HG02970 (cell line): Measurements from ENCODE around the gene MAP3K9.
"Not testable (repeated sequence)": the region's sequence is repeated elsewhere in the genome, so short reads cannot be mapped to it uniquely, and the experiment has no call there.

Experiments used
- ATAC-seq: cut with Tn5 transposase; IDR thresholded peaks from one replicate; pipeline ENCODE4 v1.9.1; 2021; ENCODE audit warnings: mild to moderate bottlenecking, moderate library complexity, moderate number of reproducible peaks; ENCODE audit not compliant: unreplicated experiment, low FRiP score

MAP3K9 gene

GRCh38 chr14:70726651-70727375, 82.5 kb downstream of the MAP3K9 start:
- no peak for ATAC-seq

- ATAC-seq, result no peak
Observed at GRCh38 chr14:70724944-70725343, 84.4 kb downstream of the MAP3K9 start.

GRCh38 chr14:70724110-70724509, 85.2 kb downstream of the MAP3K9 start:
- no peak for ATAC-seq

GRCh38 chr14:70723276-70723675, 86.0 kb downstream of the MAP3K9 start:
- ATAC-seq, result no peak

GRCh38 chr14:70722418-70722817, 86.9 kb downstream of the MAP3K9 start:
- no peak for ATAC-seq

GRCh38 chr14:70721542-70721941, 87.8 kb downstream of the MAP3K9 start:
- no peak for ATAC-seq

GRCh38 chr14:70718383-70719118, 90.8 kb downstream of the MAP3K9 start:
- no peak for ATAC-seq

- no peak for ATAC-seq
Observed at GRCh38 chr14:70716958-70717357, 92.4 kb downstream of the MAP3K9 start.

- ATAC-seq, result no peak
Observed at GRCh38 chr14:70716483-70716882, 92.8 kb downstream of the MAP3K9 start.

- ATAC-seq, result no peak
Observed at GRCh38 chr14:70714055-70714550, 95.2 kb downstream of the MAP3K9 start.

- no peak for ATAC-seq
Observed at GRCh38 chr14:70713511-70713916, 95.8 kb downstream of the MAP3K9 start.

GRCh38 chr14:70713096-70713495, 96.2 kb downstream of the MAP3K9 start:
- ATAC-seq, result no peak

GRCh38 chr14:70711451-70711850, 97.9 kb downstream of the MAP3K9 start:
- ATAC-seq, result no peak

GRCh38 chr14:70709726-70710382, 99.5 kb downstream of the MAP3K9 start:
- no peak for ATAC-seq

- no peak for ATAC-seq
Observed at GRCh38 chr14:70708717-70709570, 100.4 kb downstream of the MAP3K9 start.

GRCh38 chr14:70707138-70708038, 101.9 kb downstream of the MAP3K9 start:
- ATAC-seq, result no peak

- ATAC-seq, result no peak
Observed at GRCh38 chr14:70706177-70706576, 103.1 kb downstream of the MAP3K9 start.

GRCh38 chr14:70704960-70705359, 104.4 kb downstream of the MAP3K9 start:
- no peak for ATAC-seq

- not testable (repeated sequence) for ATAC-seq
Observed at GRCh38 chr14:70703621-70704168, 105.6 kb downstream of the MAP3K9 start.
